Activated CD4-positive, alpha-beta memory T cell treated with anti-CD3 and anti-CD28 coated beads, Interleukin-2, amount 10 ng/mL, durations not matched to agents 7 days and 5 days (primary cell): ENCODE results near the gene TBX6. TPM values are rescaled to one million over a fixed set of nuclear protein-coding genes. Genes with fewer than 3 reads are reported as not detected.

Experiments used
- CTCF ChIA-PET: fragments of 350-600 bp; sonication (Branson Sonifier 250); formaldehyde crosslinking; loops from one replicate; lab custom pipeline; 2021; ENCODE audit warnings: antibody characterized with exemption, inconsistent platforms; lab: Charles Lee
- POLR2A ChIA-PET: fragments of 350-600 bp; sonication (Branson Sonifier 250); formaldehyde crosslinking; loops from one replicate; lab custom pipeline; 2021; ENCODE audit warnings: antibody characterized with exemption; lab: Charles Lee
- DNase-seq: peaks from one replicate; pipeline ENCODE4 v3.0.0-alpha.2; 2020
- H3K27ac Mint-ChIP-seq: one replicate; pipeline ENCODE4 v1.8.0; 2021; ENCODE audit warnings: mild to moderate bottlenecking, mixed read lengths
- H3K27me3 Mint-ChIP-seq: one replicate; pipeline ENCODE4 v1.8.0; 2021; ENCODE audit warnings: mixed read lengths
- H3K36me3 Mint-ChIP-seq: one replicate; pipeline ENCODE4 v1.8.0; 2021; ENCODE audit warnings: low read depth, mixed read lengths
- H3K4me1 Mint-ChIP-seq: one replicate; pipeline ENCODE4 v1.8.0; 2021; ENCODE audit warnings: mixed read lengths
- H3K4me3 Mint-ChIP-seq: one replicate; pipeline ENCODE4 v1.8.0; 2021; ENCODE audit warnings: mild to moderate bottlenecking, mixed read lengths
- H3K9me3 Mint-ChIP-seq: one replicate; pipeline ENCODE4 v1.8.0; 2021; ENCODE audit warnings: mixed read lengths
- total RNA-seq, 2 experiments: library from RNA; stranded (reverse); gene quantifications; one replicate each; pipeline ENCODE4 v1.2.3, GENCODE V29; 2021

TBX6 gene
- total RNA-seq, 2 experiments from 2014 or later, result 1.9 to 2.5 TPM

DNA sequence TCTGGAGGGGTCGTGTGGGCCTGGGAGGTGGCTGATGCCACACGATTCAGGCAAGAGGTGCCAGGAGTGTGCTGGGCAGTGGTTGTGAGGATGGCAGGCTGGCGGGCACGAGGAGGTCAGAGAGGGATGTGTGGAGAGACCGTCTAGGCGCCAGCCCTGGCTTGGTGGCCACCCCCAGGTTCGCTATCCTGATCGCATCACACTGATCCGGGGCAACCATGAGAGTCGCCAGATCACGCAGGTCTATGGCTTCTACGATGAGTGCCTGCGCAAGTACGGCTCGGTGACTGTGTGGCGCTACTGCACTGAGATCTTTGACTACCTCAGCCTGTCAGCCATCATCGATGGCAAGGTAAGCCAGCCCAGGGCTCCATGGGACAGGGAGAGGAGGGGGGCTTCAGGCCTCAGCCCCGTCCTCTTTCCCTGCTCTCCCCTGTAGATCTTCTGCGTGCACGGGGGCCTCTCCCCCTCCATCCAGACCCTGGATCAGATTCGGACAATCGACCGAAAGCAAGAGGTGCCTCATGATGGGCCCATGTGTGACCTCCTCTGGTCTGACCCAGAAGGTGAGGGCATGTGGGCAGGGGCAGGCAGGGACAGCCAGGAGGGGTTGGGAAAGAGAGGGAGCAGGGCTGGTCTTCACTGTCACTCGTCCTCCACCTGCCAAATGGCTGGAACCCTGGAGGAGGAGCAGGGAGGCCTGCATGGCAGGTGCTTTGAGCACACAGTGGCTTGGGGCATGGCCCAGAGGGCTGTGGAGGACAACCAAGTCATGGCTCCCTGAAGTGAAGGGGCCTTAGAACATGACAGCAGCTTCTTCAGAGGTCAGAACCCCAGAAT, 8.3 kb downstream of the TBX6 start:
- POLR2A ChIA-PET, result interaction anchor here (1.0 to 1.5 kb wide), 3 partner anchors 8 to 18 kb away, joined by 4 read pairs; partner anchors contain the start of genes ALDOA and TBX6

DNA sequence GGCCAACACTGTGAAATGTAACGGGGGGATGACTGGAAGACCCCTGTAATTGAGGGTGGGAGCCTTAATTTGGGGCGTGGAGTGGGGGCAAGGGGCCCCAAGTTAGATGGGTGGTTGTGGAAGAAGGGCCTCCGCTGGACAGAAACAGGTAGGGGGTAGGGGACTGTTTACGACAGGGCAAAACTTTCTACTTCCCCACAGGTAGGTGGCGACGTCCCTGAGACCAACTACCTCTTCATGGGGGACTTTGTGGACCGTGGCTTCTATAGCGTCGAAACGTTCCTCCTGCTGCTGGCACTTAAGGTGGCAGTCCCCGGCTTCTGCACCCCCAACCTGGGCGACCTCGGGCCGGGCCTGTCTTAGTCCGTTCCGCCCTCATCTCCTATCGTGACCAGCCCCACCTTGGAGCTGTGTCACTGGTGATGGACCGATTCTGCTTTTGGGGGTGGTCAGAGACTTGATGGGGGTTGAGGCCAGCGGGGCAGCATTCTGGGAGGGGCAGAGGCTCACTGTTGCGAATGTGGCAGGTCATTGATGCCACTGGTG, 9.1 kb downstream of the TBX6 start:
- no peak overlapping the region for H3K4me3 Mint-ChIP-seq
- H3K27ac Mint-ChIP-seq, result no peak overlapping the region
- H3K4me1 Mint-ChIP-seq, result peaks cover 19% of the 10 kb centered on the region
- ChIA-PET POLR2A (interaction anchor here (1.0 to 1.5 kb wide), 2 partner anchors 9 to 17 kb away, joined by 4 read pairs; partner anchors contain the start of genes ALDOA and TBX6), CTCF (interaction anchor here (0.9 to 1.1 kb wide), 3 partner anchors 9 to 30 kb away, joined by 3 to 4 read pairs (median 3); partner anchors contain the start of gene TBX6)
- H3K9me3 Mint-ChIP-seq, result no peaks in the 10 kb centered on the region
- DNase-seq, result no peak
- peaks cover 63% of the 10 kb centered on the region for H3K36me3 Mint-ChIP-seq
- H3K27me3 Mint-ChIP-seq, result no peaks in the 10 kb centered on the region

More for the DNA sequence above, 8.3 kb downstream of the TBX6 start:
- peaks cover 11% of the 10 kb centered on the region for H3K4me1 Mint-ChIP-seq
- no peak overlapping the region for H3K27ac Mint-ChIP-seq
- no peak for DNase-seq
- no peaks in the 10 kb centered on the region for H3K27me3 Mint-ChIP-seq
- CTCF ChIA-PET, result interaction anchor here (0.9 to 1.1 kb wide), 2 partner anchors 8 to 24 kb away, joined by 3 to 4 read pairs; partner anchors contain the start of gene TBX6
- H3K4me3 Mint-ChIP-seq, result no peak overlapping the region
- H3K36me3 Mint-ChIP-seq, result peaks cover 56% of the 10 kb centered on the region
- no peaks in the 10 kb centered on the region for H3K9me3 Mint-ChIP-seq

DNA sequence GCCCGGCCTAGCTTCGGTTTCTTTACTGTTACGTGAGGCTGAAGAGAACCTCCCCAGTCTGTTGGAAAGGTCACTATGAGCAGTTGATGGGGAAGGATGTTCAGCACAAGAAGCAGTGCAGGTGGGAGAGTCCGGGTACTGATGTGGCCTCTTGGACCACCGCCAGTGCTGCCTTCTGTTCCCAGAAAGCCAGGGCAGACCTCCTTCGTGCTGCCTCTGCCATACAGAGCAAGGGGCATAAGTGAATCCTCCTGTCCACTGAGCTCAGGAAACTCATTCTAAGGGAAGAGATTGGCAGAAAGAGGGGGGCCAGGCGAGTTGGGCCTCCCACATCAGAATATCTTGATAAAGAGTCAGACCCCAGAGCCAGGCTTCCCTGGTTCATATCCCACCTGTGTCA, 12.2 kb downstream of the TBX6 start:
- ChIA-PET POLR2A (interaction anchor here (1.5 to 8.7 kb wide), 2 partner anchors 12 to 13 kb away, joined by 6 to 107 read pairs; partner anchors contain the start of genes ALDOA and TBX6), CTCF (interaction anchor here (6.8 kb wide), 1 partner anchor 12 kb away, joined by 58 read pairs; the partner anchor contains the start of gene TBX6)
- peaks cover 44% of the 10 kb centered on the region for H3K4me1 Mint-ChIP-seq
- no peaks in the 10 kb centered on the region for H3K27me3 Mint-ChIP-seq
- H3K36me3 Mint-ChIP-seq, result peaks cover 71% of the 10 kb centered on the region
- no peak for DNase-seq
- H3K9me3 Mint-ChIP-seq, result no peaks in the 10 kb centered on the region
- H3K4me3 Mint-ChIP-seq, result no peak overlapping the region
- no peak overlapping the region for H3K27ac Mint-ChIP-seq

DNA sequence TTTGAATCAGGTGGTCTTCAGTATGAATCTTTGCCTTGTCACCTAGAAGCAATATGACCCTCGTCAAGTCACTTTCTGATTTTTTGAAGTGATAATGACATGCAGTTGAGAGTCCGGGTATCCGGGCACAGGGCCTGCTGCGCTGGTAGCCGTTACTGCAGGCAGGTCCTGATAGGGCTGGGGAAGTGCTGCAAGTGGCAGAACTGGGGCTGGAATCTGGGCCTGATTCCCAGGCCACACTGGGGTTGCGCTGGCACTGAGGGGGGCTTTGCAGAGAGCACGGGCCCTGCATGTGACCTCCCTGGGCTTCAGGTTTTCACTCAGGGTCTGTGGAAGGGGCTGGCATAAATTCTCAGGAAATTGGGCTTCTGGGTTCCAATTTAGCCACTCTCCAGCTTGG, 13.0 kb downstream of the TBX6 start:
- Mint-ChIP-seq H3K9me3 (no peaks in the 10 kb centered on the region), H3K27me3 (no peaks in the 10 kb centered on the region), H3K4me3 (no peak overlapping the region), H3K27ac (no peak overlapping the region), H3K36me3 (peaks cover 66% of the 10 kb centered on the region), H3K4me1 (peaks cover 43% of the 10 kb centered on the region)
- no peak for DNase-seq
- ChIA-PET CTCF (interaction anchor here (6.8 kb wide), 1 partner anchor 13 kb away, joined by 58 read pairs; the partner anchor contains the start of gene TBX6), POLR2A (interaction anchor here (1.6 to 8.7 kb wide), 3 partner anchors 13 to 106 kb away, joined by 4 to 107 read pairs (median 87); partner anchors contain the start of genes ALDOA and TBX6)

DNA sequence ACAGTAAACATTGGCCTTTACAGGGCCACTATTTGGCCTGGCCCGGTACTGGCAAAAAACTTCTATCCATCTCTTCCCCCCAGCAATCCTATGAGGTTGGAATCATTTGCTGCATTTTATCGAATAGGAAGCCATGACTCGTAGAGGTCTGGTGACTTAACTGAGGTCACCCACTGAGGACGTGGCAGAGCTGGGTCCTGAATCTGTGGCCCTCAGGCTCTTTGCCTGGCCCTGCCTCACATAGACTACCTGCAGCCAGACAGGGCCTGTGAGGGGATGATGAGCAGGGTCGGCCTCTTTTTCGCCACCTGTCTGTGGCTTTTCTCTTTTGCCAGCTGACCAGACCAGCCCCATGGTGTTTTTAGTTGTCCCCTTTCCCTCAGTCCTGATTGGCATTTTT, 14.1 kb downstream of the TBX6 start:
- H3K27me3 Mint-ChIP-seq, result no peaks in the 10 kb centered on the region
- H3K9me3 Mint-ChIP-seq, result no peaks in the 10 kb centered on the region
- ChIA-PET CTCF (interaction anchor here (2.1 to 6.8 kb wide), 2 partner anchors 12 to 14 kb away, joined by 12 to 58 read pairs; partner anchors contain the start of genes ALDOA and TBX6), POLR2A (interaction anchor here (0.7 to 8.7 kb wide), 7 partner anchors 9 to 107 kb away, joined by 3 to 107 read pairs (median 5); partner anchors contain the start of genes ALDOA and TBX6)
- H3K27ac Mint-ChIP-seq, result peak overlapping the region; percentile 60
- peak overlapping the region; percentile 97 for H3K4me3 Mint-ChIP-seq
- DNase-seq, result no peak
- H3K36me3 Mint-ChIP-seq, result peaks cover 56% of the 10 kb centered on the region
- peaks cover 44% of the 10 kb centered on the region for H3K4me1 Mint-ChIP-seq

DNA sequence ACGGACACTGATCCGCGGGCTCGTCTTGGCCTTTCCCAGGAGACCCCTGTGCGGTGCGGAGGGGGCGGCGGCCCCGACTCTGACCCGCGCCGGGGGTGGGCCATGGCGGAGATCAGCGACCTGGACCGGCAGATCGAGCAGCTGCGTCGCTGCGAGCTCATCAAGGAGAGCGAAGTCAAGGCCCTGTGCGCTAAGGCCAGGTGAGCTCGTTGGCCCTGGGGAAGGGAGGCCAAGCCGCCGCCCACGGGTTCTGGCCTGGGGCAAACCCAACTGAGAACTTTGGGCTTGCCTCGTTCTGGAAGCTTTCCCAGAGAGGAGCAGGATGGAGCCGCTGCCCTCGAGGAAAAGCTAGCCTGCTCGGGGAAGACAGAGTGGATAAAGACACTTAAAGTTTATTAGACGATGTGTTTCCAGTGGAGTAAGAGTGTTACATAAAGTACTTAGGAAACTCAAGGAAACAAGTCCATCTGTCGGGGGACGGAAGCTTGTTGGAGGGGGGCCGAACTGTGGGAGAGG, 15.4 kb downstream of the TBX6 start:
- peaks cover 57% of the 10 kb centered on the region for H3K36me3 Mint-ChIP-seq
- peak overlapping the region; percentile 97 for H3K4me3 Mint-ChIP-seq
- H3K27ac Mint-ChIP-seq, result peak overlapping the region; percentile 66
- DNase-seq, result no peak
- ChIA-PET CTCF (interaction anchor here (0.8 to 6.8 kb wide), 6 partner anchors 10 to 44 kb away, joined by 3 to 58 read pairs (median 6); partner anchors contain the start of genes ALDOA and TBX6), POLR2A (interaction anchor here (1.0 to 8.7 kb wide), 11 partner anchors 8 to 582 kb away, joined by 3 to 107 read pairs (median 7); partner anchors contain the start of genes ALDOA, CORO1A, FBRS and HIRIP3)
- no peaks in the 10 kb centered on the region for H3K9me3 Mint-ChIP-seq
- peaks cover 46% of the 10 kb centered on the region for H3K4me1 Mint-ChIP-seq
- H3K27me3 Mint-ChIP-seq, result no peaks in the 10 kb centered on the region

DNA sequence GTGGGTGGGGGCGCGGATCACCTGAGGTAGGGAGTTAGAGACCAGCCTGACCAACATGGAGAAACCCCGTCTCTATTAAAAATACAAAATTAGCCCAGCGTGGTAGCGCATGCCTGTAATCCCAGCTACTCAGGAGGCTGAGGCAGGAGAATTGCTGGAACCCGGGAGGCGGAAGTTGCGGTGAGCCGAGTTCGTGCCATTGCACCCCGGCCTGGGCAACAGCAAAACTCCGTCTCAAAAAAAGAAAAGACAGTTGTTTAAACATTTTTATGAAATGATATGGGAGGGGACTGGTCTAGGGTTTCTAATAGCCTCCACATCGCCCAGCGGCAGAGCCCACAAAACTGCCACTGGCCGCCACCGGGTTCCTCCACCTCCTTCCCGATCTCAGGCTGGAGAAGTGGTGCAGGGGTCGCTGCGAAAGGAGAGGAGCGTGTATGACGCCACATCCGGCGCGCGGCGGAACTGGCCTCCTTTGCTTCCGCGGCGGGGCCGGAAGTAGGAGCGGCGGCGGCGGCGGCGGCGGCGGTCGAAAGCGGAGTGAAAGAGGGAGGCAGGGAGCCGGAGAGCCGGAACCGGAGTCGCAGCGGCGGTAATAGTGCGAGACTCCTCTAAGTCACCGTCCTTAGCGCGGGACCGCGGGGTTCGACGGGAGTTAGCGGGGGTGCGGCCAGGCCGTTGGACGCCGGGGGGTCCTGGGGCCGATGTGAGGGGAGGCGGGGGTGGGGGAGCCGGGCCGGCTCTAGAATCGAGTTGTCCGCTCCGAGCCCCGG, 16.0 kb downstream of the TBX6 start, which contains the start of gene PPP4C:
Gene PPP4C (plus strand): TSS at position 492 of the 773 bp plus-strand sequence. CDS start 384 bp downstream, outside the sequence.
- ChIA-PET CTCF (interaction anchor here (1.0 to 6.8 kb wide), 5 partner anchors 10 to 21 kb away, joined by 4 to 58 read pairs (median 8); partner anchors contain the start of genes ALDOA and TBX6), POLR2A (interaction anchor here (1.0 to 8.7 kb wide), 11 partner anchors 7 to 583 kb away, joined by 3 to 107 read pairs (median 7); partner anchors contain the start of genes ALDOA, CORO1A, FBRS and HIRIP3)
- Mint-ChIP-seq H3K27ac (peak within 1 kb of the TSS; percentile 92), H3K4me1 (peaks cover 46% of the 10 kb centered on the region), H3K4me3 (peak within 1 kb of the TSS; percentile 97), H3K36me3 (peaks cover 58% of the 10 kb centered on the region), H3K27me3 (no peaks in the 10 kb centered on the region), H3K9me3 (no peaks in the 10 kb centered on the region)
- peak; percentile 95 for DNase-seq

DNA sequence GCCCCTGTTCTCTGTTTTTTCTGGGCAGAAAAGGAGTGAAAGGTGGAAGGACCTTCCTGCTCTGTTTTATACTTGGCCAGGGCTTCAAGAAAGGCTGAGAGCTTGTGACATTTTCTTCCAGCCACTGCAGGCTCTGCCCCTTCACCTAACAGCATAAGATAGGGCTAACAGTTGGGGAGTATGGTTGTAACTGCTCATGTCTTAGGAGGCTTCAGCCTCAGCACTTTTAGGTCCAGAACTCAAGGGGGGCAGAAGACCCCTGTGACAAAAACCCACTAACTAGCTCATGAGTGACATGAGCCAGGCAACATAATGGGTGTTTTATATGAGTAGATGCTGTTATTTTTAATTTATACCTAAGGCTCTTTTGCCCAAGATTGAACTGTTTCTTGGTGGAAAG, 21.2 kb downstream of the TBX6 start:
- DNase-seq, result no peak
- POLR2A ChIA-PET, result no interaction called here
- Mint-ChIP-seq H3K4me3 (no peak overlapping the region), H3K9me3 (no peaks in the 10 kb centered on the region), H3K27me3 (no peaks in the 10 kb centered on the region), H3K36me3 (peaks cover 67% of the 10 kb centered on the region), H3K27ac (peak overlapping the region; percentile 16), H3K4me1 (peaks cover 47% of the 10 kb centered on the region)
- CTCF ChIA-PET, result interaction anchor here (1.0 kb wide), 1 partner anchor 115 kb away, joined by 4 read pairs; no protein-coding TSS in a partner anchor

DNA sequence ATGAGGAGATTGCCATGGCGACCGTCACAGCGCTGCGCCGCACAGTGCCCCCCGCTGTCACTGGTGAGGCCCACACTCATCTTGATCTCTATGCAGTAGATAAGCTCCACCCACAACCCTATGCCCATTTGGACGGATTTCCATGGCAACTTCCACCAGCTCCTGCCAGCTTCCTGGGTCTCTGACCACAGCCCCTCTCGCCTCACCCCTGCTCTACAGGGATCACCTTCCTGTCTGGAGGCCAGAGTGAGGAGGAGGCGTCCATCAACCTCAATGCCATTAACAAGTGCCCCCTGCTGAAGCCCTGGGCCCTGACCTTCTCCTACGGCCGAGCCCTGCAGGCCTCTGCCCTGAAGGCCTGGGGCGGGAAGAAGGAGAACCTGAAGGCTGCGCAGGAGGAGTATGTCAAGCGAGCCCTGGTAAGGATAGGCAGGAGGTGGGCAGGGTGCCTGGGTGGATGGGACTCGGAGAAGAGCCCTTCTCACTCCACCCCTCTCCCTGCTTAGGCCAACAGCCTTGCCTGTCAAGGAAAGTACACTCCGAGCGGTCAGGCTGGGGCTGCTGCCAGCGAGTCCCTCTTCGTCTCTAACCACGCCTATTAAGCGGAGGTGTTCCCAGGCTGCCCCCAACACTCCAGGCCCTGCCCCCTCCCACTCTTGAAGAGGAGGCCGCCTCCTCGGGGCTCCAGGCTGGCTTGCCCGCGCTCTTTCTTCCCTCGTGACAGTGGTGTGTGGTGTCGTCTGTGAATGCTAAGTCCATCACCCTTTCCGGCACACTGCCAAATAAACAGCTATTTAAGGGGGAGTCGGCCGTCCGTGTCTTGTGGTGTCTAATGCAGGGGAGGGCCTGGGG, 21.9 kb downstream of the TBX6 start:
- H3K9me3 Mint-ChIP-seq, result no peaks in the 10 kb centered on the region
- no peak for DNase-seq
- ChIA-PET CTCF (interaction anchor here (1.0 kb wide), 1 partner anchor 116 kb away, joined by 4 read pairs; no protein-coding TSS in a partner anchor), POLR2A (interaction anchor here (1.4 to 6.0 kb wide), 2 partner anchors 21 to 113 kb away, joined by 3 to 63 read pairs; partner anchors contain the start of genes CORO1A and TBX6)
- peaks cover 43% of the 10 kb centered on the region for H3K4me1 Mint-ChIP-seq
- peaks cover 72% of the 10 kb centered on the region for H3K36me3 Mint-ChIP-seq
- peak overlapping the region; percentile 58 for H3K27ac Mint-ChIP-seq
- H3K27me3 Mint-ChIP-seq, result no peaks in the 10 kb centered on the region
- H3K4me3 Mint-ChIP-seq, result no peak overlapping the region

DNA sequence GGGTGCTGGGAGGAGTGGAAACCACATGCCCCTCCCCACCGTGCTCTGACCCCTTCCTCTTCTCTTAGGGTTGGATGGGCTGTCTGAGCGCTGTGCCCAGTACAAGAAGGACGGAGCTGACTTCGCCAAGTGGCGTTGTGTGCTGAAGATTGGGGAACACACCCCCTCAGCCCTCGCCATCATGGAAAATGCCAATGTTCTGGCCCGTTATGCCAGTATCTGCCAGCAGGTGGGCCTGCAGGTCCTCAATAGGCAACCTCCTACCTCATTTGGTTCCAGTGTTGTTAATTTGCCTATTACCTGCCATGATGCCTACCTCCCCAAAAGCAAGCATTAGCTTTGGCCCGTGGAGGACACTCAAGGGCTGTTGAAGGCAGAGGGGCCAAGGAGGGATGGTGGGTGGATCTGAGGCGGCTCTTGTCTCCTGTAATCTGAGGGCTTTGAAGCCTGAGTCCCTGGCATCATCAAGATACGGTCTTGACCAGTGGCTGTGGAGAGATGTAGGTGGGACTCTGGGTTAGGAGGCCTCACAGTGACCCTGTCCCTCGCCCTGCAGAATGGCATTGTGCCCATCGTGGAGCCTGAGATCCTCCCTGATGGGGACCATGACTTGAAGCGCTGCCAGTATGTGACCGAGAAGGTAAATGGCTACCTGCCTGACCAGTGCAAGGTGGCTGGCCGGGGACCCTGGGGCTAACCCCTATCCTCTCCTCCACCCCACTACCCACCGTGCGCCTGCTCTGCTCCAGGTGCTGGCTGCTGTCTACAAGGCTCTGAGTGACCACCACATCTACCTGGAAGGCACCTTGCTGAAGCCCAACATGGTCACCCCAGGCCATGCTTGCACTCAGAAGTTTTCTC, 22.7 kb downstream of the TBX6 start:
- H3K27me3 Mint-ChIP-seq, result no peaks in the 10 kb centered on the region
- no peaks in the 10 kb centered on the region for H3K9me3 Mint-ChIP-seq
- peaks cover 77% of the 10 kb centered on the region for H3K36me3 Mint-ChIP-seq
- ChIA-PET CTCF (interaction anchor here (1.4 to 5.4 kb wide), 3 partner anchors 13 to 68 kb away, joined by 6 to 40 read pairs (median 31); partner anchors contain the start of gene TBX6), POLR2A (interaction anchor here (1.4 to 6.0 kb wide), 3 partner anchors 8 to 114 kb away, joined by 3 to 63 read pairs (median 5); partner anchors contain the start of genes CORO1A and TBX6)
- peaks cover 39% of the 10 kb centered on the region for H3K4me1 Mint-ChIP-seq
- peak; percentile 62 for DNase-seq
- peak overlapping the region; percentile 71 for H3K27ac Mint-ChIP-seq
- H3K4me3 Mint-ChIP-seq, result peak overlapping the region; percentile 55
